ENCODE results near the gene MIEF1.

GRCh38 chr22:39453765-39454378 is 48.2 kb upstream of the MIEF1 start:
- TF ChIP-seq POLR2AphosphoS5 (IDR thresholded peaks at IDR 0.05) (no peak), CTCF (IDR thresholded peaks at IDR 0.05) (no peak), POLR2A (IDR thresholded peaks at IDR 0.05) (no peak)

All from stomach (tissue), 4 donors.